GM23248 (cell line): ENCODE measurements around the gene ZNF827. TPM values are rescaled to one million over a fixed set of nuclear protein-coding genes. Genes with fewer than 3 reads are reported as not detected.
A peak's percentile ranks its signal among the peaks of the same experiment; 100 is the strongest.

Experiments used
- DNase-seq: peaks from one replicate; pipeline ENCODE4 v3.0.0-alpha.2; 2015
- H2AFZ ChIP-seq: fragments of 200-600 bp; sonication (generic); 2 replicates; pipeline ENCODE4 v1.6.1; 2016; ENCODE audit warnings: antibody characterized with exemption
- H3F3A ChIP-seq: fragments of 200-600 bp; sonication (generic); 2 replicates; pipeline ENCODE4 v1.6.1; 2016; ENCODE audit warnings: mild to moderate bottlenecking, antibody characterized with exemption, mixed run types; ENCODE audit not compliant: insufficient read depth
- H3K27ac ChIP-seq: fragments of 200-600 bp; sonication (generic); 2 replicates; pipeline ENCODE4 v1.5.1; 2016; ENCODE audit warnings: mild to moderate bottlenecking
- H3K27me3 ChIP-seq: fragments of 200-600 bp; sonication (generic); replicated peaks from 2 replicates; pipeline ENCODE4 v1.6.1; 2016; ENCODE audit warnings: mild to moderate bottlenecking; ENCODE audit not compliant: insufficient read depth
- H3K36me3 ChIP-seq: fragments of 200-600 bp; sonication (generic); 2 replicates; pipeline ENCODE4 v1.6.1; 2016; ENCODE audit warnings: low read depth, mild to moderate bottlenecking
- H3K4me1 ChIP-seq: fragments of 200-600 bp; sonication (generic); 2 replicates; pipeline ENCODE4 v1.6.1; 2016; ENCODE audit warnings: mild to moderate bottlenecking; ENCODE audit not compliant: insufficient read depth
- H3K4me2 ChIP-seq: fragments of 200-600 bp; sonication (generic); one replicate; pipeline ENCODE4 v1.6.1; 2016; ENCODE audit warnings: mild to moderate bottlenecking; ENCODE audit not compliant: unreplicated experiment
- H3K4me3 ChIP-seq: fragments of 200-600 bp; sonication (generic); 2 replicates; pipeline ENCODE4 v1.5.1; 2016; ENCODE audit warnings: mild to moderate bottlenecking
- H3K79me2 ChIP-seq: fragments of 200-600 bp; sonication (generic); 2 replicates; pipeline ENCODE4 v1.6.1; 2016; ENCODE audit warnings: mild to moderate bottlenecking; ENCODE audit not compliant: insufficient read depth
- H3K9ac ChIP-seq: fragments of 200-600 bp; sonication (generic); 2 replicates; pipeline ENCODE4 v1.6.1; 2016; ENCODE audit warnings: mild to moderate bottlenecking
- H3K9me2 ChIP-seq: fragments of 200-600 bp; sonication (generic); 2 replicates; pipeline ENCODE4 v1.6.1; 2016; ENCODE audit warnings: mixed run types, mild to moderate bottlenecking, moderate library complexity; ENCODE audit not compliant: insufficient read depth
- H3K9me3 ChIP-seq: fragments of 200-600 bp; sonication (generic); one replicate; pipeline ENCODE4 v1.6.1; 2017; ENCODE audit warnings: low read depth
- H4K20me1 ChIP-seq: fragments of 200-600 bp; sonication (generic); 2 replicates; pipeline ENCODE4 v1.6.0; 2016; ENCODE audit not compliant: insufficient read depth
- EZH2 ChIP-seq: fragments of 200-600 bp; sonication (generic); IDR thresholded peaks from 2 replicates; pipeline ENCODE4 v1.6.1; 2018; ENCODE audit warnings: antibody characterized with exemption, mild to moderate bottlenecking; ENCODE audit not compliant: insufficient read depth, poor library complexity, severe bottlenecking
- EZH2phosphoT487 ChIP-seq: fragments of 200-600 bp; sonication (generic); IDR thresholded peaks from 2 replicates; pipeline ENCODE4 v1.6.1; 2018; ENCODE audit warnings: antibody characterized with exemption, moderate library complexity, mild to moderate bottlenecking, low read depth; ENCODE audit not compliant: insufficient read depth
- WGBS, 2 experiments: methylation state at CpG; one replicate each; pipeline ENCODE4 v1.1.6; 2015 to 2017; ENCODE audit warnings: low lambda C conversion rate in 2 of 2, low coverage in 1 of 2; ENCODE audit errors: missing lambda C conversion rate in 2 of 2; 5-methylcytosine and 5-hydroxymethylcytosine counted together
- in situ Hi-C: fragments of 300-500 bp; cut with MboI; formaldehyde crosslinking; loops from 2 replicates; pipeline ENCODE4 v1.15.0; 2020
- polyA plus RNA-seq: library from polyadenylated mRNA; unstranded; fragments of >200 nt; fragmentation: Nextera tagmentation; extraction: Ambion mirVana; gene quantifications from 2 replicates; pipeline ENCODE4 v1.2.1, GENCODE V29; 2016
- total RNA-seq: library from RNA; depleted of rRNA; stranded (reverse); fragments of >200 nt; shearing (Covaris generic); gene quantifications from 2 replicates; pipeline ENCODE4 v1.2.3, GENCODE V29; 2014

ZNF827 gene
- total and polyA plus RNA-seq, 2 experiments from 2014 or later, result 5.0 to 10.1 TPM

DNA sequence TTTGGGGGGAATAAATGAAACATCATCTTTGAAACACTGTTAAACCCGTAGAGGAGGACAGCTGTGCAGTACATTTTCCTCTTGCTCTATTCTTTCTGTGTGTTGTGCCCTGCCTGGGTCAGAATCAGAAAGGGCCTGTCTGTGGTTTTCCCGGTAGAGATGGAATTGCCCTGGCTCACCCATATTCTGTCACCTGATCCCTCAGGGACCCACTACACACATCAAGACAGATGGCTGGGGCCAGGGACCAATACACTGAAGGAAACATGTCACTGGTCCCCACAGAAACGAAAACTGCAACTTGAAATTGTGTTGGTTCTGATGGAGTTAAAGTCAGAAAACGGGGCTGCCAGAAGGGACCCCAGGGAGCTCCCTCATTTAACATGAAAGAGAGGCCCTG is 114.9 kb downstream of the ZNF827 start:
- Histone ChIP-seq H3K9me2 (no peaks in the 10 kb centered on the region), H3K4me3 (no peak overlapping the region), H3K9me3 (no peaks in the 10 kb centered on the region), H3K27ac (no peak overlapping the region), H2AFZ (no peak overlapping the region), H3K9ac (no peak overlapping the region), H3K36me3 (no peaks in the 10 kb centered on the region), H3K27me3 (no peaks in the 10 kb centered on the region), H4K20me1 (no peaks in the 10 kb centered on the region), H3K4me1 (peaks cover 25% of the 10 kb centered on the region), H3K79me2 (no peaks in the 10 kb centered on the region), H3K4me2 (no peak overlapping the region), H3F3A (0 out of 2 replicates have a peak, but pooled peaks cover 4% of the 10 kb centered on the region)
- 91 to 96% methylated on average over 4 of the region's 4 CpGs for WGBS, 2 experiments
- no peak for DNase-seq
- no peak for TF ChIP-seq EZH2
- TF ChIP-seq EZH2phosphoT487, result no peak
- in situ Hi-C loops, result no loop called here

GRCh38 chr4:145822581-145822980 is 116.0 kb downstream of the ZNF827 start:
- Histone ChIP-seq H3K4me3 (no peak overlapping the region), H4K20me1 (no peaks in the 10 kb centered on the region), H3K79me2 (no peaks in the 10 kb centered on the region), H3K36me3 (no peaks in the 10 kb centered on the region), H3K27ac (no peak overlapping the region), H3K9ac (no peak overlapping the region), H3K9me3 (no peaks in the 10 kb centered on the region), H3K4me1 (peaks cover 25% of the 10 kb centered on the region), H3F3A (0 out of 2 replicates have a peak, but pooled peaks cover 4% of the 10 kb centered on the region), H2AFZ (no peak overlapping the region), H3K9me2 (no peaks in the 10 kb centered on the region), H3K27me3 (no peaks in the 10 kb centered on the region), H3K4me2 (no peak overlapping the region)
- TF ChIP-seq EZH2, result no peak
- no peak for DNase-seq
- in situ Hi-C loops, result no loop called here
- 95 to 100% methylated on average over 4 of the region's 4 CpGs for WGBS, 2 experiments

- peaks cover 25% of the 10 kb centered on the region for H3K4me1 ChIP-seq
- no peaks in the 10 kb centered on the region for H3K36me3 ChIP-seq
- H3K27ac ChIP-seq, result no peak overlapping the region
- H3F3A ChIP-seq, result 0 out of 2 replicates have a peak, but pooled peaks cover 4% of the 10 kb centered on the region
- in situ Hi-C loops, result no loop called here
- no peak overlapping the region for H3K4me2 ChIP-seq
- H2AFZ ChIP-seq, result no peak overlapping the region
- no peaks in the 10 kb centered on the region for H3K9me3 ChIP-seq
- no peak overlapping the region for H3K4me3 ChIP-seq
- no peak for DNase-seq
- 77% methylated on average over 3 of the region's 3 CpGs for WGBS, 2 experiments
- H4K20me1 ChIP-seq, result no peaks in the 10 kb centered on the region
- no peak overlapping the region for H3K9ac ChIP-seq
- no peak for TF ChIP-seq EZH2phosphoT487
- TF ChIP-seq EZH2, result no peak
- H3K27me3 ChIP-seq, result no peaks in the 10 kb centered on the region
- no peaks in the 10 kb centered on the region for H3K9me2 ChIP-seq
- no peaks in the 10 kb centered on the region for H3K79me2 ChIP-seq
These were observed 116.4 kb downstream of the ZNF827 start for GRCh38 chr4:145822181-145822580.

- Histone ChIP-seq H3K79me2 (no peaks in the 10 kb centered on the region), H3K4me3 (no peak overlapping the region), H3K9ac (no peak overlapping the region), H3K9me3 (no peaks in the 10 kb centered on the region), H3K27me3 (no peaks in the 10 kb centered on the region), H3K27ac (no peak overlapping the region), H3K36me3 (no peaks in the 10 kb centered on the region), H3K4me2 (no peak overlapping the region), H3K4me1 (peaks cover 25% of the 10 kb centered on the region), H3F3A (0 out of 2 replicates have a peak, but pooled peaks cover 4% of the 10 kb centered on the region), H2AFZ (no peak overlapping the region), H3K9me2 (no peaks in the 10 kb centered on the region), H4K20me1 (no peaks in the 10 kb centered on the region)
- in situ Hi-C loops, result no loop called here
- TF ChIP-seq EZH2phosphoT487 (no peak), EZH2 (no peak)
- WGBS, 2 experiments, result 97% methylated on average over 4 of the region's 4 CpGs
- DNase-seq, result no peak
These were observed 116.9 kb downstream of the ZNF827 start for GRCh38 chr4:145821766-145822165.

- no peaks in the 10 kb centered on the region for H3K36me3 ChIP-seq
- DNase-seq, result peak; percentile 52
- no peaks in the 10 kb centered on the region for H3K27me3 ChIP-seq
- H2AFZ ChIP-seq, result no peak overlapping the region
- no peak for TF ChIP-seq EZH2phosphoT487
- TF ChIP-seq EZH2, result no peak
- H3F3A ChIP-seq, result peaks cover 17% of the 10 kb centered on the region
- peak overlapping the region; percentile 19 for H3K27ac ChIP-seq
- in situ Hi-C loops, result no loop called here
- 0 out of 2 replicates have a peak overlapping the region, but pooled peaks have one; percentile 6 for H3K9ac ChIP-seq
- no peaks in the 10 kb centered on the region for H3K9me2 ChIP-seq
- peaks cover 36% of the 10 kb centered on the region for H3K4me1 ChIP-seq
- no peak overlapping the region for H3K4me3 ChIP-seq
- H3K4me2 ChIP-seq, result peak overlapping the region; percentile 29
- H4K20me1 ChIP-seq, result no peaks in the 10 kb centered on the region
- no peaks in the 10 kb centered on the region for H3K79me2 ChIP-seq
- H3K9me3 ChIP-seq, result no peaks in the 10 kb centered on the region
- WGBS, 2 experiments, result 65 to 68% methylated on average over 3 of the region's 3 CpGs
These were observed 118.2 kb downstream of the ZNF827 start for GRCh38 chr4:145820407-145820806.
